ENCODE results near the gene SLC16A4. TPM values are rescaled to one million over a fixed set of nuclear protein-coding genes. Genes with fewer than 3 reads are reported as not detected.

Gene SLC16A4
- total RNA-seq, 1 experiment from 2014 or later, result 0.28 TPM

GRCh38 chr1:110321045-110321444 lies 69.8 kb downstream of the SLC16A4 start:
- H3K4me1 Mint-ChIP-seq, result no peaks in the 10 kb centered on the region

More at GRCh38 chr1:110321045-110321444, 69.8 kb downstream of the SLC16A4 start:
- no peak overlapping the region for H3K4me3 Mint-ChIP-seq
- no peaks in the 10 kb centered on the region for H3K36me3 Mint-ChIP-seq
- H3K27me3 Mint-ChIP-seq (ENCODE audit: low read depth), result no peaks in the 10 kb centered on the region
- ATAC-seq (no peak), DNase-seq (ENCODE audit: low spot score) (no peak)
- H3K27ac Mint-ChIP-seq, result no peak overlapping the region
- TF ChIP-seq IRF1 (CRISPR knock-in tag; IDR thresholded peaks at IDR 0.05) (no peak), SOX15 (CRISPR knock-in tag; IDR thresholded peaks at IDR 0.05) (no peak), TEAD1 (CRISPR knock-in tag; IDR thresholded peaks at IDR 0.05) (no peak), GRHL2 (CRISPR knock-in tag; IDR thresholded peaks at IDR 0.05; ENCODE audit: insufficient replicate concordance, severe bottlenecking) (no peak), MYBL2 (CRISPR knock-in tag; IDR thresholded peaks at IDR 0.05) (no peak), FOXJ3 (CRISPR knock-in tag; IDR thresholded peaks at IDR 0.05; ENCODE audit: borderline replicate concordance) (no peak), ZNF423 (CRISPR knock-in tag; IDR thresholded peaks at IDR 0.05) (no peak), PRDM15 (CRISPR knock-in tag; IDR thresholded peaks at IDR 0.05) (no peak), TCF7 (CRISPR knock-in tag; IDR thresholded peaks at IDR 0.05; ENCODE audit: low read depth) (no peak), FOXP4 (CRISPR knock-in tag; IDR thresholded peaks at IDR 0.05) (no peak), ZNF532 (CRISPR knock-in tag; IDR thresholded peaks at IDR 0.05; ENCODE audit: borderline replicate concordance) (no peak), ZNF263 (CRISPR knock-in tag; IDR thresholded peaks at IDR 0.05; ENCODE audit: low read depth) (no peak), ERG (CRISPR knock-in tag; IDR thresholded peaks at IDR 0.05) (no peak), CREB1 (CRISPR knock-in tag; IDR thresholded peaks at IDR 0.05) (no peak), E2F5 (CRISPR knock-in tag; IDR thresholded peaks at IDR 0.05) (no peak), ZBTB43 (CRISPR knock-in tag; IDR thresholded peaks at IDR 0.05) (no peak), ZNF671 (CRISPR knock-in tag; IDR thresholded peaks at IDR 0.05) (no peak), ESRRA (CRISPR knock-in tag; IDR thresholded peaks at IDR 0.05; ENCODE audit: borderline replicate concordance) (no peak), E2F4 (CRISPR knock-in tag; IDR thresholded peaks at IDR 0.05; ENCODE audit: borderline replicate concordance, low read depth) (no peak)
- CTCF ChIA-PET, result interaction anchor here (0.6 kb wide), 1 partner anchor 9 kb away, joined by 3 read pairs; no protein-coding TSS in a partner anchor
- POLR2A ChIA-PET, result no interaction called here
- peaks cover 7% of the 10 kb centered on the region for H3K9me3 Mint-ChIP-seq
